ENCODE data around the gene XRCC4.

XRCC4 gene

DNA sequence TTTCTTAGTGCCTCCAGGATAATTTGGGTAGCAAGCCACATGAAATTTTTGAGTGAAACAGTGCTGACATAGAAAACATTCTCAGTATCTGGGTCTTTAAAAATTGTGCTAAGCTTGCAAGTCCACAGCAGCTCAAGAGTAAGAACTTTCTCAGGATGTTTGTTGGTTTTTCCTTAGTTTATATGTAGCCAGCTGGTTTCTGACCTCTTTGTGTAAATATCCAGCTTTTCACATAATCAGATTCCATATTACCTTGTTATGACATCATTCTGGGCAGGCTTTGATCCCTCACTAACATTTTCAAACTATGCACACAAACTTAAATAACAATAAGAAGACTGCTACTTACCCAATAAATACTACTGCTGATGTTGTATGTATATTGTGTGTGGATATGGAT, 311.3 kb downstream of the XRCC4 start:
- DNase-seq (ENCODE audit: low read depth) = no peak

DNA sequence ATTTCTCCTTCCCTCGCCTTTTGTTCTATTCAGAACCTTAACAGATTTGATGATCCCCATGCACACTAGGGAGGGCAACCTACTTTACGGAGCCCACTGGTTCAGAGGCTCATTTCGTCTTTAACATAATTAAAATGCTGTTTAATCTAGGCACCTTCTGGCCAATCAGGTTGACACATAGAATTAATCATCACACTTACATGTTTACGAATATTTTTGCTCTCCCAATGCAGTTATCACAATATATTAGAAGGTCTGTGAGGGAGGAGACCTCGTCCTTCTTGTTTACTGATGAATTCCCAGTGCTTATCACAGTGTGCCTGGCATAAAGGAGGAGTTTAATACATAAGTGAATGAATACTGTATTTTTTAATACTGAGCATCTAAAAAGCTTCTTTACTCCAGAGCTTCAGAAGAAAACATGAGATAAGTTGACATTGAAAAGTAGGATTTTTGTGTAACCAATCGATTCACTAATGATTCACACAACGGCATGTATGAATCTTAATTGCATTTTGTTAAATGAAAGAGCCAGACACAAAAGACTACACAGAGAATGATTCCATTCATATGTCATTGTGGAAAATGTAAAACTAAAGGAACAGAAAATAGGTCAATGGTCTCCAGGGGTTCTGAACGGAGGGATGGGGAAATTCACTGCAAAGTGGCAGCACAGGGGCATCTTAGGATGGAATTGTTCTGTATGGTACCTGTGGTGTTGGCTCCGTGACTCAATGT, 315.6 kb downstream of the XRCC4 start:
- no peak for DNase-seq (ENCODE audit: low read depth)

DNA sequence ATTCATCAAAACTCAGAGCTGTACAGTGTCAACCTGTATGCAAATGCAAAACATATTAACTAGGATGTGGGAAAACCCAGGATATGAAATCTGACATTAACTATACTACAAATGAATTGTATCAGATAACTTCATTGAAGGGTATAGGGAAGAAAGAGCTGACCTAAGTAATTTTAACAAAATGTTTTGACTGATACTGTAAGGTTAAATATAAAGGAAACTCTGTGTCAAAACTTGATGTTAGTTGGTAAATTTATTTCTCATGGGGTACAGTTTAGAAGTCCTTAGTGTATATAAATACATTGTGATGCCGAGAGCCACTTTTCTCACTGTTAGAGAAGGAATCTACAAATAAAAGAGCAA, 316.1 kb downstream of the XRCC4 start:
- no peak for DNase-seq (ENCODE audit: low read depth)

DNA sequence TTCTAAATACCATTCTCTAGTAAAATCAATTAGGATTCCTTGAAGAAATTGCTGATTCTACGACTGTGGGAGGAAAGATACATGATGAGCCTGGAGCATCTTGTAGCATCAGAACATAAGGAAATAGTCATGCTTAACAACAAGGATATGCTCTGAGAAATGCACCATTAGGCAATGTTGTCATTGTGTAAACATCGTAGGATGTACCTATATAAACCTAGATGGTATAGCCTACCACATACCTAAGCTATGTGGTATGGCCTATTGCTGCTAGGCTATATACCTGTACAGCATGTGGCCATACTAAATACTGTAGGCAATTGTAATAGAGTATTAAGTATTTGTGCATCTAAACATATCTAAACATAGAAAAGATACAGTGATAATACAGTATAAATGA, 316.8 kb downstream of the XRCC4 start:
- no peak for DNase-seq (ENCODE audit: low read depth)

DNA sequence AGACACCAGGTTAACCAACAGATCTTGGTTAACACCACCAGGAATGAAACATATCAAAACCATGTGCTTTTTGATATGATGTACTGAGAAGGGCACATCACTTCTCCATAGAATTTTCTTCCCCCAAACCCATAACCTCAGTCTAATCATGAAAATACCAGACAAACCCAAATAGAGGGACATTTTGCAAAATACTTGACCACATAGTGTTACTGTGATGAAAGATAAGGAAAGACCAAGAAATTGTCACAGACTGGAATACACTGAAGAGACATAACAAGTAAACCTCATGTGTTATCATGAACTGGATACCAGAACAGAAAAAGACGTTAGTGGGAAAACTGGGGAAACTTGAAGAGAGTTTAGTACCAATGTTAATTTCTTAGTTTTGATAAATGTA, 319.3 kb downstream of the XRCC4 start:
- DNase-seq (ENCODE audit: low read depth) = no peak

DNA sequence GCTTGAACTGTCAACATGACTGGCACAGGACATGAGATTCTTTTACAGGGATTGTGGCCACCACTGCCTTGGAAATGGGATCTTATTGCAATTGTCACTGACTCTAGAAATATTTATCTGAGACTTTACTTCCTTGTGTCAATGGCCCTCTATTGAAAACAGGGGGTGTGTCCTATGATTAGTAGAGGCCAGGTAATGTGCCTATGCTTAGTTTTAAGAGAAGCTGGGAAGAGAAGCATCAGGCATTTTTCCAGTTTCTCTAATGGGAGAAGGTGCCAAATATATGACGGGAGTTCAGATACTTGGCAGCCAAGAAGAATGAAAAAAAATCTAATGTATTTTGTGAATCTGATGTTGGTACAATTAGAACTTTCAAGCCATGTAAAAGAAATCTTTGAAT, 320.3 kb downstream of the XRCC4 start:
- DNase-seq (ENCODE audit: low read depth) = no peak

DNA sequence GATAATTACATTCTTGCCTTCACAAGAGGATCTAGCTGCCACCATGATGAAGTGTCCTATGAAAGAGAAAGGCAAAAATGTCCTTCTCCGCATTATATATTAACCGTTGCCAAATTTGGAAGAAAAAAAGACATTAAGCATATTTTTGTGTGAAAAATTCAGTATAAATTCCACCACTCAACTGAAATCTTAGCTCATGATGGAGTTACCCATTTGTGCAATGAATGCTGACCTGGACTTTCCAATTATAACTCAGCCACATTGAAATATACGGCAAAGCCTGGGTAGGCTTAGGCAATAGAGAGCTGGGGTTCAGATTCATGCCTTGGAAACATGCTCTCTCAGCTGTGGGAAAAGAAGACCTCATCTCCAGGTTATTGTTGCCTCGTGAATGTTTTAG, 322.9 kb downstream of the XRCC4 start:
- DNase-seq (ENCODE audit: low read depth) = no peak

DNA sequence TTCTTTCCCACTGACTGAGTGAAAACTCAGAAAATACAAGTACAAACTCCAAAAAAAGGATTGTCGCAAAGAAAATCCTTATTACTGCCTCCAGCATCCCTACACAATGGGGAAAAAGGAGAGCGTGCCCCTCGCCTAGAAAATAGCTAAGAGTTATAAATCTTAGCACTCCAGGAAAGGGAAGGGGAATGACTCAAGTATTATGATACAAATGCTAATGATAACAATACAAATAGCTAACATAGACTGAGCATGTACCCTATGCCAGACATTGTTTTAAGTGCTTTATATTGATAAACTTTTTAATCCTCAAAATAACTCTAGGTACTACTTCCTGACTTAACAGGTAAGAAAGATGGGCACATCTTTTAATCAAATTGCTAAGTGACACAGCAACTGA, 323.4 kb downstream of the XRCC4 start:
- DNase-seq (ENCODE audit: low read depth) = no peak

DNA sequence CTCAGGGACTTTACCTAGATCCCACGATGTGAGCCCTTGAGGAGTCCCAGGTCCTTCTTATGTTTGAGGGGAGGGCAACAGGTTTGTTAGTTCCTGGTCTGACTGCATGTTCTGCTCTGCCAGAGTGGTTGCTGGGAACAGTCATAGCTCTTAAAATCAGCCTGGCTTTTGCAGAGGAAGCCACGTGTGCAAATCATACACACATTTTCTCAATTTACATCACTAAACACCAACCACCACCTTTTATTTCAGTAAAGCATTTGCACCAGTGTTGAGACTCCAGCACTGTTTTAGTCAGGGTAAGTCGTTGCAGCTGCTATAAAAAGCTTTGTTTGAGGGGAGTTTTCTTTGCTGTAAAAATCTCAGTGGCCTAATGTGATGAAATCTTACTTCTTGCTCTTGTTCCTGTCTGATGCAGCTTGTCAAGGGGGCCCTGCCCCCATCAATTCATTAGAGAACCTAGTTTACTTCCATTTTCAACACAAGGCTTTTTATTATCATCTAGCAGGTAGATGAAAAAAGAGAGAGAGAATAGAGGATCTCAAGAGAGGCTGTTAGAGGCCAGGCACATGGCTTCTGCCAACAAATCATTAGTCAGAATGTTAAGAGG, 323.9 kb downstream of the XRCC4 start:
- no peak for DNase-seq (ENCODE audit: low read depth)

DNA sequence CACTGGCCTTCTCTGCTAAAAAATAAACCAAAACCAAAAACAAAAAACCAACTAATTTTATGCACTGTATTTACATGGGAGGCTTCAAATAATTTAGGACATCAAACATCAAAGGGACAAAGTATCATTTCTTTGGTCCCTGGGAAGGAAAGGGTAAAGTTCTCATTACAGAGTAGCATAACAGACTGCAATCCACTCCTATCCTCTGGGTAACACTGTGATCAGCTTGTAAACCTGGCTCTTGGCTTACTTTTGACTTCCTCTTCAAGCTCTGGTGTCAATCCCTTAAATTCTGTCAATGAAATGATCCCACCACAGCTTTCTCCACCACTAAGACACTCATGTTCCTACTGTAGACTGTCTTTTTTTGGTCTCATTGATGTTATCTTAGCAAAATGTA, 324.4 kb downstream of the XRCC4 start:
- DNase-seq (ENCODE audit: low read depth) = no peak
